Neural progenitor cell (in vitro differentiated cells): ENCODE results near the gene BLCAP.

Experiments used
- CTCF ChIP-seq: fragments of 200-600 bp; sonication (generic); IDR thresholded peaks from 2 replicates; pipeline ENCODE4 v1.5.1; 2017; ENCODE audit warnings: antibody characterized with exemption, mild to moderate bottlenecking
- EZH2 ChIP-seq: fragments of 200-600 bp; sonication (generic); IDR thresholded peaks from 2 replicates; pipeline ENCODE4 v1.6.1; 2017; ENCODE audit warnings: antibody characterized with exemption, mild to moderate bottlenecking, moderate library complexity

- TF ChIP-seq EZH2: no peak
- no peak for TF ChIP-seq CTCF
Measured at GRCh38 chr20:37516811-37517750, 10.6 kb downstream of the BLCAP start.
